Measurements from ENCODE around the gene MSH4.

The MSH4 gene

DNA sequence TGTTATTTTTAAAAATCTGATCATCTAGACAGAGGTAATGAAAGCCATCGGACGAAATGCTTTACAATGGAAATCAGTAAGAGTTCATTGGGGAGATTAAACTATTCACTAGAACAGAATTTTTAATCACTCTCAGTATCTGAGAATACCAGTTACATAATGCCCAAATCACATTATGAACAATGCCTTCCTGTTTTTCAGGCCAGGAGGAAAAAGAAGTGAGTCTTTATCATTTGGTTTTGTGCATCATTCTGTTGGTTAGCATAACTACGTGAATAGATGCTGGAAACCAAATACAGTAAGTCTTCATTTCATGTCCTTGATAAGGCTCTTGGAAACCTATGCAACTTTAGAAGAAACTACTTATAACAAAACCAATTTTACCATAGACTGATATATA is 153.5 kb downstream of the MSH4 start:
- no peak for DNase-seq

DNA sequence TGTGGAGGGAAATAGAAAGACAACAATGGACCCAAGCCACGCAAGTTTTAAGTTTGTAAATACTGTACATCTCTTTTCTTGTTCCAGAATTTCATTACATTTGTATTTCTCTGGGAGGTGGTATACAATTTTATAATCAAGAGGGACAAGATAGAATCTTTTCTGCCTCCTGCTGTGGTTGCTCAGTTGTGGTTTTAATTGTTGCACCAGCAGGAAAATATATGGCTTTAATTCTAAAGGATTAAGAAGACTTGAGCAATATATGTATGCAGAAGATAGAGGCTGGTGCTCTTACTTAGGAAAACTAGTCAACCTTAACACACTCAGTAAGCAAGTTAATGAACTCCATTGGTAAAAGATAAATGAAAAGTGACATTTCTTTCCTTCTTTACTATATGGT is 155.3 kb downstream of the MSH4 start:
- DNase-seq: no peak

DNA sequence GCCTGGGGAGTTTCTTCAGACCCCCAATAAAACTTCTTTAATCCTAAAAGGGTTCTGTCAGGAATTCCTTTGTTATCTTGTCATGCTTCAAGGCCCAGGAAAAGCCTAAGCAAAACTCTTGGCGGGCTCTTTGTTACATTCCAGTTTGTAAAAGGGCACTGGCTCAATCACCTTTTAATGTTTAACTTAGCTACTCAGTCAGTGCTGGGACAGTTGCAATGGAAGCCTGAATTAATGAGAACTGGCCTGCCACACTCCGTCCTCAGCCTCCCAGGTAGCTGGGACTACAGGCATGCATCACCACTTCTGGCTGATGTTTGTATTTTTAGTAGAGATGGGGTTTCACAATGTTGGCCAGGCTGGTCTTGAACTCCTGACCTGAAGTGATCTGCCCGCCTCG is 156.8 kb downstream of the MSH4 start:
- DNase-seq: no peak

DNA sequence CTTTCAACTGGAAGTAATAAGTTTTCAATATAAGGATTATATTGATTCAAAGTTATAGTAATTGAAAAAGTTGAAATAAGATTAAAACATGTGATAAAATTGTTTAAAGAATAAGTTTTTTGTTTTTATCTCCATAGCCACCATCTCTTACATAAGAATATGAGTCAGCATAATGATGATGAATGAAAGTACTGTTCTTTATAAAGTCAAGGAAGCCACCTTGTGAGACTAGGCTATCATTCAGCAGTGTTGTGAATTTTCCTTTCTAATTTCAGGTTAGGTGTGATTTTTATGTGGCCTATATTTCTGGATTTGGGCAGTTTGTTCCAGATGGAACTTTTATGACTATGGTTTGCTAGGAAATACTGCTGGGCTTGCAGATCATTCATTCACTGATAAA is 157.9 kb downstream of the MSH4 start:
- DNase-seq: no peak

All from NCI-H187 treated with DMSO at 0.1 percent for 48 hours (cell line).